NT2/D1 (cell line): Measurements from ENCODE around the gene CKMT1A.
"Not testable (repeated sequence)": the region's sequence is repeated elsewhere in the genome, so short reads cannot be mapped to it uniquely, and the experiment has no call there.

Source experiments
- YY1 ChIP-seq: IDR thresholded peaks from 2 replicates; pipeline ENCODE4 v1.6.1; 2011; ENCODE audit not compliant: insufficient read length, insufficient read depth
- ZNF274 ChIP-seq: IDR thresholded peaks from 2 replicates; pipeline ENCODE4 v1.6.1; 2011; ENCODE audit warnings: mild to moderate bottlenecking, low read depth, low read length

- TF ChIP-seq YY1, ZNF274: not testable (repeated sequence)
Observed at GRCh38 chr15:43692679-43693078, 980 bp upstream of the CKMT1A start.
